Duodenal mucosa (tissue), 2 donors: ENCODE data around the gene DHFR.
"Not testable (repeated sequence)": the region's sequence is repeated elsewhere in the genome, so short reads cannot be mapped to it uniquely, and the experiment has no call there.

Experiments used
- H3K27ac ChIP-seq: one replicate; pipeline ENCODE4 v1.7.0; 2013; ENCODE audit warnings: low read depth, low read length
- H3K27me3 ChIP-seq, 2 donors: one replicate each; pipeline ENCODE4 v1.7.0; 2013; ENCODE audit warnings: low read length in 2 of 2, control low read depth in 1 of 2; ENCODE audit not compliant: insufficient read depth in 2 of 2, control insufficient read depth in 1 of 2
- H3K36me3 ChIP-seq, 2 donors: one replicate each; pipeline ENCODE4 v1.7.0; 2013; ENCODE audit warnings: low read length in 2 of 2, control low read depth in 1 of 2; ENCODE audit not compliant: insufficient read depth in 2 of 2, control insufficient read depth in 1 of 2
- H3K4me1 ChIP-seq, 2 donors: one replicate each; pipeline ENCODE4 v1.7.0; 2013; ENCODE audit warnings: low read length in 2 of 2, control low read depth in 1 of 2; ENCODE audit not compliant: insufficient read depth in 2 of 2, control insufficient read depth in 1 of 2
- H3K4me3 ChIP-seq, 2 donors: one replicate each; pipeline ENCODE4 v1.7.0; 2013; ENCODE audit warnings: low read length in 2 of 2, low read depth in 1 of 2
- H3K9ac ChIP-seq, 2 donors: one replicate each; pipeline ENCODE4 v1.7.0; 2013; ENCODE audit warnings: low read length in 2 of 2, low read depth in 1 of 2
- H3K9me3 ChIP-seq, 2 donors: one replicate each; pipeline ENCODE4 v1.7.0; 2013; ENCODE audit warnings: low read length in 2 of 2, control low read depth in 1 of 2; ENCODE audit not compliant: control insufficient read depth in 1 of 2

Gene DHFR

DNA sequence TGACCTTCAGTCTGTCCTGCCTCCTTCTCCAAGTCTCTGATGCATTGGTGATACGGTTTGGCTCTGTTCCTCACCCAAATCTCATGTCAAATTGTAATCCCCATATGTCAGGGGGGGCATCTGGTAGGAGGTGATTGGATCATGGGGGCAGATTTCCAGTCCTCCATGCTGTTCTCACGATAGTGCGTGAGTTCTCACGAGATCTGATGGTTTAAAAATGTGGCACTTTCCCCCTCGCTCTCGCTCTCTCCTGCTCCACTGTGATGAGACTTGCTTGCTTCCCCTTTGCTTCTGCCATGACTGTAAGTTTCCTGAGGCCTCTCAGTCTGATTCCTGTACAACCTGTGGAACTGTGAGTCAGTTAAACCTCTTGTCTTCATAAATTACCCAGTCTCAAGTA lies 70.0 kb downstream of the DHFR start:
- Histone ChIP-seq H3K4me1 (no peaks in the 10 kb centered on the region), H3K9ac (no peak overlapping the region), H3K4me3 (no peak overlapping the region), H3K27me3 (no peaks in the 10 kb centered on the region), H3K9me3 (no peaks in the 10 kb centered on the region), H3K27ac (no peak overlapping the region), H3K36me3 (no peaks in the 10 kb centered on the region)

DNA sequence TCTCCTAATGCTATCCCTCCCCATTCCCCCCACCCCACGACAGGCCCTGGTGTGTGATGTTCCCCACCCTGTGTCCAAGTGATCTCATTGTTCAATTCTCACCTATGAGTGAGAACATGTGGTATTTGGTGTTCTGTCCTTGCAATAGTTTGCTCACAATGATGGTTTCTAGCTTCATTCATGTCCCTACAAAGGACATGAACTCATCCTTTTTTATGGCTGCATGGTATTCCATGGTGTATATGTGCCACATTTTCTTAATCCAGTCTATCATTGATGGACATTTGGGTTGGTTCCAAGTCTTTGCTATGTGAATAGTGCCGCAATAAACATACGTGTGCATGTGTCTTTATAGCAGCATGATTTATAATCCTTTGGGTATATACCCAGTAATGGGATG lies 74.5 kb downstream of the DHFR start:
- H3K9me3 ChIP-seq, H3K4me1 ChIP-seq, H3K27me3 ChIP-seq, H3K27ac ChIP-seq, H3K36me3 ChIP-seq, H3K9ac ChIP-seq, H3K4me3 ChIP-seq: not testable (repeated sequence)

DNA sequence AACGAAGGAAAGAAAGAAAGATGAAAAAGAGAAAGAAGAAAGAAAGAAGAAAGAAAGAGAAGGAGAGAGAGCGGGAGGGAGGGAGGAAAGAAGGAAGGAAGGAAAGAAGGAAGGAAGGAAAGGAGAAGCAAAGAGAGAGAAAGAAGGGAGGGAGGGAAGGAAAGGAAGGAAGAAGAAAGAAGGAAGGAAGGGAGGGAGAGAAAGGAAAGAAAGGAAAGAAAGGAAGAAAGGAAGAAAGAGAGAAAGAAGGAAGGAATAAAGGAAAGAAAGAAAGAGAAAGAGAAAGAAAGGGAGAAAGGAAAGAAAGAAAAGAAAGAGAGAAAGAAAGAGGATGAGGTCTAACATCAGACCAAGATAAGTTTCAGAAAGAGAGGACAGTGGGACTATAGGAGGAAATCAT lies 75.7 kb downstream of the DHFR start:
- H3K9me3 ChIP-seq: no peaks in the 10 kb centered on the region
- no peak overlapping the region for H3K27ac ChIP-seq
- no peak overlapping the region for H3K9ac ChIP-seq
- H3K36me3 ChIP-seq: no peaks in the 10 kb centered on the region
- H3K4me3 ChIP-seq: no peak overlapping the region
- peaks cover 0 to 2% of the 10 kb centered on the region in 2 donors for H3K27me3 ChIP-seq
- no peaks in the 10 kb centered on the region for H3K4me1 ChIP-seq

DNA sequence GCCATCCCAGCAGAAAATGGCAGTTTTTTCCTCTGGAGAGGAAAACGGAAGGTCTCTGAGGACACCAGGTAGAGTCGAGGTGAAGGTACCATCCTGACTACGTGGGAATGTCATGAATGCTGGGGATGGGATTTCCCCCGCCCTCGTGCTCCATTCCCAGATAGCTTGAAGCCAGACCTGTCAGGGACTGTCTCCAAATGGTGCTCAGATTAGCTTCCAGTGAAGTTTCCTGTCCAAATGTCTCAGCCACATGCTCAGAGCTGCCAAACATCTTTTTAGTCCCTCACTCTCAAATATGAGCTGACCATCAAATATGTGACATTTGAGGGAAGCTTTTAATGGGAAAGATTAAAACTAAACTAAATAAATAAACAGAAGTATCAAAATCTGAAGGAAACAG lies 77.1 kb downstream of the DHFR start:
- H3K4me3 ChIP-seq: no peak overlapping the region
- no peaks in the 10 kb centered on the region for H3K9me3 ChIP-seq
- H3K36me3 ChIP-seq: no peaks in the 10 kb centered on the region
- no peak overlapping the region for H3K9ac ChIP-seq
- H3K27ac ChIP-seq: no peak overlapping the region
- no peaks in the 10 kb centered on the region for H3K4me1 ChIP-seq
- H3K27me3 ChIP-seq: peaks cover 2 to 5% of the 10 kb centered on the region in 2 donors

DNA sequence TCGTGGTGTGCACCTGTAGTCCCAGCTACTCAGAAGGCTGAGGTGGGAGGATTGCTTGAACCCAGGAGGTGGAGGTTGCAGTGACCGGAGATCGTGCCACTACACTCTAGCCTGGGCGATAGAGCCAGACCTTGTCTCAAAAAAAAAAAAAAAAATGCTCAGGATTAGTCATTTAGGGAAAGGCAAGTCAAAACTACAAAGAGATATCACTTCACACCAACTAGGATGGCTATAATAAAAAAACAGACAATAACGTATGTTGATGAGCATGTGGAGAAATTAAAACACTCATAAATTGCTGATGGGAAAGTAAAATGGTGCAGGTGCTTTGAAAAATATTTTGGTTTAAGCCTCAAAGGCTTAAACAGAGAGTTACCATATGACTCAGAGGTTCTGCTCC lies 78.4 kb downstream of the DHFR start:
- Histone ChIP-seq H3K27ac (no peak overlapping the region), H3K4me1 (no peaks in the 10 kb centered on the region), H3K9ac (no peak overlapping the region), H3K27me3 (peaks cover 11 to 16% of the 10 kb centered on the region in 2 donors), H3K4me3 (no peak overlapping the region), H3K9me3 (no peaks in the 10 kb centered on the region), H3K36me3 (no peaks in the 10 kb centered on the region)
